Stimulated activated CD4-positive, alpha-beta T cell treated with anti-CD3 and anti-CD28 coated beads, Interleukin-2, amount 100 ng/mL, for 24 hours (primary cell): Measurements from ENCODE around the gene OR2C1.
A peak's percentile ranks its signal among the peaks of the same experiment; 100 is the strongest.

Experiments used
- DNase-seq, 2 donors: peaks; one replicate each; pipeline ENCODE4 v3.0.0-alpha.2; 2020

OR2C1 gene

GRCh38 chr16:3355589-3355988 is at the start of gene OR2C1:
TSS of gene OR2C1 (plus strand) at chr16:3355889. CDS start at chr16:3355941, 52 bp downstream.
- DNase-seq = no peak

GRCh38 chr16:3306078-3306477 is 49.6 kb upstream of the OR2C1 start:
- DNase-seq = no peak

- no peak for DNase-seq
Observed at GRCh38 chr16:3311496-3311895, 44.2 kb upstream of the OR2C1 start.

GRCh38 chr16:3317315-3317999 is 38.2 kb upstream of the OR2C1 start:
- DNase-seq = no peak

- no peak for DNase-seq
Observed at GRCh38 chr16:3321816-3322215, 33.9 kb upstream of the OR2C1 start.

GRCh38 chr16:3327514-3327913 is 28.2 kb upstream of the OR2C1 start:
- no peak for DNase-seq

GRCh38 chr16:3328104-3328503 is 27.6 kb upstream of the OR2C1 start:
- no peak for DNase-seq

GRCh38 chr16:3328643-3329042 is 27.0 kb upstream of the OR2C1 start:
- no peak for DNase-seq

GRCh38 chr16:3346041-3346440 is 9.6 kb upstream of the OR2C1 start:
- DNase-seq = no peak

- no peak for DNase-seq
Observed at GRCh38 chr16:3347586-3347985, 8.1 kb upstream of the OR2C1 start.

GRCh38 chr16:3348547-3349167 is 7.0 kb upstream of the OR2C1 start:
- DNase-seq = no peak

- no peak for DNase-seq
Observed at GRCh38 chr16:3349175-3349574, 6.5 kb upstream of the OR2C1 start.

GRCh38 chr16:3356118-3356517 is 429 bp downstream of the OR2C1 start:
- no peak for DNase-seq

GRCh38 chr16:3358871-3359270 is 3.2 kb downstream of the OR2C1 start:
- DNase-seq = no peak

- no peak for DNase-seq
Observed at GRCh38 chr16:3362931-3363330, 7.2 kb downstream of the OR2C1 start.

GRCh38 chr16:3363793-3364192 is 8.1 kb downstream of the OR2C1 start:
- no peak for DNase-seq

GRCh38 chr16:3364774-3365427 is 9.2 kb downstream of the OR2C1 start:
- DNase-seq = peak; percentile 86 to 87

GRCh38 chr16:3369073-3369472 is 13.4 kb downstream of the OR2C1 start:
- no peak for DNase-seq

- no peak for DNase-seq
Observed at GRCh38 chr16:3375680-3376079, 20.0 kb downstream of the OR2C1 start.

- no peak for DNase-seq
Observed at GRCh38 chr16:3377917-3378316, 22.2 kb downstream of the OR2C1 start.

GRCh38 chr16:3383045-3383448 is 27.4 kb downstream of the OR2C1 start:
- no peak for DNase-seq

- no peak for DNase-seq
Observed at GRCh38 chr16:3388325-3388724, 32.6 kb downstream of the OR2C1 start.

- no peak for DNase-seq
Observed at GRCh38 chr16:3389663-3390338, 34.1 kb downstream of the OR2C1 start.

GRCh38 chr16:3400446-3400778 is 44.7 kb downstream of the OR2C1 start:
- no peak for DNase-seq
